Chondrocyte (in vitro differentiated cells): ENCODE measurements around the gene ADCY5. TPM values are rescaled to one million over a fixed set of nuclear protein-coding genes. Genes with fewer than 3 reads are reported as not detected.
A peak's percentile ranks its signal among the peaks of the same experiment; 100 is the strongest.

Experiments
- DNase-seq: peaks from one replicate; pipeline ENCODE4 v3.0.0; 2021; ENCODE audit warnings: mixed read lengths, low spot score
- H3K27ac Mint-ChIP-seq: one replicate; pipeline ENCODE4 v1.8.0; 2021; ENCODE audit warnings: mild to moderate bottlenecking, moderate library complexity, mixed read lengths; ENCODE audit not compliant: unreplicated experiment
- H3K27me3 Mint-ChIP-seq: 2 replicates; pipeline ENCODE4 v1.8.0; 2021; ENCODE audit warnings: low read depth, mixed read lengths
- H3K36me3 Mint-ChIP-seq: 2 replicates; pipeline ENCODE4 v1.8.0; 2021; ENCODE audit warnings: low read depth, mixed read lengths
- H3K4me1 Mint-ChIP-seq: 2 replicates; pipeline ENCODE4 v1.8.0; 2021; ENCODE audit warnings: low read depth, mild to moderate bottlenecking, mixed read lengths
- H3K4me3 Mint-ChIP-seq: one replicate; pipeline ENCODE4 v1.8.0; 2021; ENCODE audit warnings: mild to moderate bottlenecking, moderate library complexity, mixed read lengths; ENCODE audit not compliant: unreplicated experiment
- H3K9me3 Mint-ChIP-seq: 2 replicates; pipeline ENCODE4 v1.8.0; 2021; ENCODE audit warnings: low read depth, mixed read lengths
- CTCF ChIP-seq: fragments of 200-600 bp; sonication (generic); IDR thresholded peaks from 2 replicates; pipeline ENCODE4 v1.5.0; 2021; ENCODE audit warnings: antibody characterized with exemption, mild to moderate bottlenecking, moderate library complexity
- total RNA-seq: library from RNA; stranded (reverse); gene quantifications from 3 replicates; pipeline ENCODE4 v1.2.1, GENCODE V29; 2021

The ADCY5 gene
- total RNA-seq, 1 donor from 2014 or later: 8.0 TPM

- H3K9me3 Mint-ChIP-seq: no peaks in the 10 kb centered on the region
- H3K4me3 Mint-ChIP-seq: no peak overlapping the region
- peaks cover 58% of the 10 kb centered on the region for H3K4me1 Mint-ChIP-seq
- DNase-seq: peak; percentile 0
- H3K27me3 Mint-ChIP-seq: peaks cover 19% of the 10 kb centered on the region
- no peaks in the 10 kb centered on the region for H3K36me3 Mint-ChIP-seq
- no peak for TF ChIP-seq CTCF
- no peak overlapping the region for H3K27ac Mint-ChIP-seq
Observed at GRCh38 chr3:123399653-123400052, 49.2 kb downstream of the ADCY5 start.

- Mint-ChIP-seq H3K4me3 (no peak overlapping the region), H3K36me3 (no peaks in the 10 kb centered on the region), H3K9me3 (no peaks in the 10 kb centered on the region), H3K27me3 (peaks cover 19% of the 10 kb centered on the region), H3K27ac (peak overlapping the region; percentile 17), H3K4me1 (peaks cover 44% of the 10 kb centered on the region)
- no peak for TF ChIP-seq CTCF
- peak; percentile 55 for DNase-seq
Observed at GRCh38 chr3:123397921-123398785, 50.7 kb downstream of the ADCY5 start.

- H3K27ac Mint-ChIP-seq: peak overlapping the region; percentile 83
- peak; percentile 40 for DNase-seq
- no peaks in the 10 kb centered on the region for H3K36me3 Mint-ChIP-seq
- no peaks in the 10 kb centered on the region for H3K9me3 Mint-ChIP-seq
- H3K4me1 Mint-ChIP-seq: peaks cover 40% of the 10 kb centered on the region
- TF ChIP-seq CTCF: no peak
- H3K27me3 Mint-ChIP-seq: peaks cover 23% of the 10 kb centered on the region
- H3K4me3 Mint-ChIP-seq: no peak overlapping the region
Observed at GRCh38 chr3:123397050-123397590, 51.8 kb downstream of the ADCY5 start.

GRCh38 chr3:123396171-123397049 lies 52.5 kb downstream of the ADCY5 start:
- Mint-ChIP-seq H3K27ac (peak overlapping the region; percentile 83), H3K36me3 (no peaks in the 10 kb centered on the region), H3K4me3 (no peak overlapping the region), H3K4me1 (peaks cover 39% of the 10 kb centered on the region), H3K27me3 (peaks cover 19% of the 10 kb centered on the region), H3K9me3 (no peaks in the 10 kb centered on the region)
- DNase-seq: peak; percentile 63
- no peak for TF ChIP-seq CTCF

GRCh38 chr3:123395235-123395634 lies 53.7 kb downstream of the ADCY5 start:
- peaks cover 46% of the 10 kb centered on the region for H3K4me1 Mint-ChIP-seq
- no peak overlapping the region for H3K27ac Mint-ChIP-seq
- no peak for TF ChIP-seq CTCF
- no peaks in the 10 kb centered on the region for H3K36me3 Mint-ChIP-seq
- DNase-seq: no peak
- H3K9me3 Mint-ChIP-seq: no peaks in the 10 kb centered on the region
- H3K27me3 Mint-ChIP-seq: peaks cover 24% of the 10 kb centered on the region
- H3K4me3 Mint-ChIP-seq: no peak overlapping the region
